ENCODE measurements around the gene RPS29. TPM values are rescaled to one million over a fixed set of nuclear protein-coding genes. Genes with fewer than 3 reads are reported as not detected.

The RPS29 gene
- total RNA-seq, 2 donors from 2014 or later: 1,499 to 8,459 TPM

DNA sequence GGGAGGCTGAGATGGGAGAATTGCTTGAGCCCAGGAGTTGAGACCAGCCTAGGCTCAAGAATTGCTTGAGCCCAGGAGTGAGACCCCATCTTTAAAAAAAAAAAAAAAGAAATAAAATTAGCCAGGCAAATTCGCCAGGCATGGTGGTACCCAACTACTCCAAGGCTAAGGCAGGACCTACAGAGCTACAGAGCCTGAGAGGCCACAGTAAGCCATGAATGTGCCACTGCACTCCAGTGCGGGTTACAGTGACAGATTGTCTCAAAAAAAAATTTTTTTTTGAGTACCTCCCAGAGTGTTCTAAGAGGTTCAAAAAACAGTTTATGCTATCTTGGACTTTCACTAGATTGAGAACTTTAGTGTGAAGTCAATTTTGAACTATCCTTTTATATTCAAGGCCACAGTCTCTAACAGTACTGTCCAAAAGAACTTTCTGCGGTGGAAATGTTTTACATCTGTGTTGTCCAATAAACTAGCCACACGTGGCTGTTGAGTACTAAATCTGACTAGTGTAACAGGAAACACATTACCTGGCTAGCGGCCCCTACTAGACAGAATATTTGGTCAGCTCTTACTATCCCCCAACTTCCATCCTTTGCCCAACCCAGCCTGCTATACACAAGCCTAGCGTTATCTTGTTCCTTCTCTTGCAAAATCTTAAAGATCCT, 31.8 kb upstream of the RPS29 start:
- H3K9me3 ChIP-seq: no peaks in the 10 kb centered on the region
- H3K27ac ChIP-seq: no peak overlapping the region
- H3K27me3 ChIP-seq: no peaks in the 10 kb centered on the region
- no peak for DNase-seq (ENCODE audit: low spot score)
- H3K4me3 ChIP-seq: no peak overlapping the region
- peaks cover 0 to 29% of the 10 kb centered on the region in 2 donors for H3K4me1 ChIP-seq
- peaks cover 16% of the 10 kb centered on the region for H3K36me3 ChIP-seq
- TF ChIP-seq, protein P1, sequence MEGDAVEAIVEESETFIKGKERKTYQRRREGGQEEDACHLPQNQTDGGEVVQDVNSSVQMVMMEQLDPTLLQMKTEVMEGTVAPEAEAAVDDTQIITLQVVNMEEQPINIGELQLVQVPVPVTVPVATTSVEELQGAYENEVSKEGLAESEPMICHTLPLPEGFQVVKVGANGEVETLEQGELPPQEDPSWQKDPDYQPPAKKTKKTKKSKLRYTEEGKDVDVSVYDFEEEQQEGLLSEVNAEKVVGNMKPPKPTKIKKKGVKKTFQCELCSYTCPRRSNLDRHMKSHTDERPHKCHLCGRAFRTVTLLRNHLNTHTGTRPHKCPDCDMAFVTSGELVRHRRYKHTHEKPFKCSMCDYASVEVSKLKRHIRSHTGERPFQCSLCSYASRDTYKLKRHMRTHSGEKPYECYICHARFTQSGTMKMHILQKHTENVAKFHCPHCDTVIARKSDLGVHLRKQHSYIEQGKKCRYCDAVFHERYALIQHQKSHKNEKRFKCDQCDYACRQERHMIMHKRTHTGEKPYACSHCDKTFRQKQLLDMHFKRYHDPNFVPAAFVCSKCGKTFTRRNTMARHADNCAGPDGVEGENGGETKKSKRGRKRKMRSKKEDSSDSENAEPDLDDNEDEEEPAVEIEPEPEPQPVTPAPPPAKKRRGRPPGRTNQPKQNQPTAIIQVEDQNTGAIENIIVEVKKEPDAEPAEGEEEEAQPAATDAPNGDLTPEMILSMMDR (IDR thresholded peaks at IDR 0.05): no peak

DNA sequence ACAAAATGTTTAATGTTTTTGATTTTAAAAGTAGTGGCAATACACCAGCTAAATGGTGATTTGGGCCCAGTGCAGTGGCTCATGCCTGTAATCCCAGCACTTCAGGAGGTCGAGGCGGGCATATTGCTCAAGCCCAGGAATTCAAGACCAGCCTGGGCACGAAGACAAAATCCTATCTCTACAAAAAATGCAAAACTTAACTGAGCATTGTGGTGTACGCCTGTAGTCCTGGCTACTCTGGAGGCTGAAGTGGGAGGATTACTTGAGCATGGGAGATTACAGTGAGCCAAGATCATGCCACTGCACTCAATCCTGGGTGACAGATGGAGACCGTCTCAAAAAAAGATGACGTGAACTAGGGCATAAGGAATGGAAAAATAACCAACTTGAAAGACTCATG, 29.6 kb upstream of the RPS29 start:
- Histone ChIP-seq H3K36me3 (peaks cover 16% of the 10 kb centered on the region), H3K27ac (no peak overlapping the region), H3K27me3 (no peaks in the 10 kb centered on the region), H3K4me1 (peaks cover 0 to 12% of the 10 kb centered on the region in 2 donors), H3K9me3 (no peaks in the 10 kb centered on the region), H3K4me3 (no peak overlapping the region)
- no peak for DNase-seq (ENCODE audit: low spot score)
- TF ChIP-seq, protein P1 (IDR thresholded peaks at IDR 0.05): no peak

DNA sequence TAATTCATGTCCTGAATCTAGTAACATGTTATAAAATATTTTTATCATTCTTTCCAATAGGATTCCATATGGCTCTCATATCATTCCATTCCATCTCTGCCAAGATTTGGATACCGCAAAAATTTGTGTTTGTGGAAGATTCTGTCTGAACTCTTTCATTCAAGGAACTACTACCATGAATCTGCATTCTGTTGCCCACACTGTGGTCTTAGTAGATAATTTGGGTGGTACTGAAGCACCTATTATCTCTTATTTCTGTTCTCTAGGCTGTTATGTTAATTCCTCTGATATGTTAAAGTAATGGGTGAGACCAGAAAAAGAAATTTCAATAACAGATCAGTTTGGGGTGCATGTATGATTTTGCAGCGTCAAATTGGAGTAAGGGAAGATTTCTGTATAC, 28.0 kb upstream of the RPS29 start:
- Histone ChIP-seq H3K9me3 (no peaks in the 10 kb centered on the region), H3K27ac (no peak overlapping the region), H3K4me1 (peaks cover 0 to 6% of the 10 kb centered on the region in 2 donors), H3K36me3 (peaks cover 16% of the 10 kb centered on the region), H3K4me3 (no peak overlapping the region), H3K27me3 (no peaks in the 10 kb centered on the region)
- TF ChIP-seq, protein P1 (IDR thresholded peaks at IDR 0.05): no peak
- no peak for DNase-seq (ENCODE audit: low spot score)

DNA sequence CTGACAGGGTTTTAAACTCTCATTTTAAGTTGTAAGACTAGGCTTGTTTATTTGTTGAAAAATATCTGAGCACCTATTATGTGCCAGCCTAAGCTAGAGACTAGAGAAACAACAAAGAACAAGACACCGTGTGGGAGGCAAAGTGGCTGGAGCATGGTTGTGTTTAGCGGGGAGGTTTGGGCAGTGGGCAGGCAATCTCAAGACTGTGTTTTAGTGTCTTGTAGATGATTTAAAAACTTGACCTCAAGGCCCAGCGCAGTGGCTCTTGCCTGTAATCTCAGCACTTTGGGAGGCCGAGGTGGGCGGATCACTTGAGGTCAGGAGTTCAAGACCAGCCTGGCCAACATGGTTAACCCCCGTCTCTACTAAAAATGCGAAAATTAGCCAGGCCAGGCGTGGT, 26.5 kb upstream of the RPS29 start:
- H3K27ac ChIP-seq: no peak overlapping the region
- H3K36me3 ChIP-seq: peaks cover 3% of the 10 kb centered on the region
- no peak for DNase-seq (ENCODE audit: low spot score)
- TF ChIP-seq, protein P1 (IDR thresholded peaks at IDR 0.05): no peak
- no peaks in the 10 kb centered on the region for H3K4me1 ChIP-seq
- H3K27me3 ChIP-seq: no peaks in the 10 kb centered on the region
- H3K9me3 ChIP-seq: no peaks in the 10 kb centered on the region
- H3K4me3 ChIP-seq: no peak overlapping the region

DNA sequence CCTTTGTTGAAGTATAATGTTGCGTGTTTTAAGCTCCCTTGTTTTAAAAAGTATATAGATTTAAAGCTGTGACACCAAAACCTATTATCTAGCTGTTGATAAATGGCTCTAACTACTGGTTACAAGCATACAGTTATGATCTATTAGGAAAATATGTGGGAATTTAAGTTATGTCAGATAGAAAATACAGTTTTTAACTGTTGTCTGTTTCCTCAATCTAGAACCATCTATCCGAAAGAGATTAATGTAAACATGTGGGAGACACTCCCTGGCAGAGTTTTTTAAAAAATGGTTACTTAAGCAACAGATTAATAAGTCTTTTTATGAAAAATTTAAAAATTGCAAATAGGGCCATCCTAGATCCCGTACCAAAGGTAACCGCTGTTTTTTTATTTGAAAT, 26.1 kb upstream of the RPS29 start:
- H3K4me1 ChIP-seq: no peaks in the 10 kb centered on the region
- no peak for DNase-seq (ENCODE audit: low spot score)

More for the DNA sequence above, 26.1 kb upstream of the RPS29 start:
- no peaks in the 10 kb centered on the region for H3K9me3 ChIP-seq
- no peak overlapping the region for H3K27ac ChIP-seq
- H3K36me3 ChIP-seq: no peaks in the 10 kb centered on the region
- no peaks in the 10 kb centered on the region for H3K27me3 ChIP-seq
- TF ChIP-seq, protein P1 (IDR thresholded peaks at IDR 0.05): no peak
- no peak overlapping the region for H3K4me3 ChIP-seq
